NCI-H82 (cell line): ENCODE data around the gene ZFHX2.
"Not testable (repeated sequence)": the region's sequence is repeated elsewhere in the genome, so short reads cannot be mapped to it uniquely, and the experiment has no call there.

Experiments used
- DNase-seq: peaks from one replicate; lab custom pipeline; 2025; lab: John Stamatoyannopoulos, UW

ZFHX2 gene

GRCh38 chr14:23539248-23540140, 12.1 kb downstream of the ZFHX2 start:
- DNase-seq = peak; percentile 75

DNA sequence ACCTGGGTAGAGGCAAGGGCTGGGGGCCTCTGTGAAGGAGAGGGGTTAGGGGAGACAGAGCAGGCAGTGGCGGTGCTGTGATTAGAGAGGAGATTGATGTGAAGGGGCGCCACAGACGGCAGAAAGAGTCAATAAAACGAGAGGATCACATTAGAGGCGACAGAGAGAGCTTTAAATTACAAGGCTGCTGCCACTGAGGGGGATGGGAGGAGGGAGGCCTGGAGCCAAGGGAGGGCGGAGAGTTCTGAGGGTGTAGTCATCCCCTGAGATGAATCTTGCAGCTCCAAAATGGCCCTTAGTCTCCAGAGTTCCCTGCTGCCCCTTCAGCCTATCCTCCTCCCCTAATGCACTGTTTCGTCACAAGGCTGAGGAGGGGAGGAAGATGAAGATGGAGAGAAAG, 12.8 kb downstream of the ZFHX2 start:
- DNase-seq = peak; percentile 75

DNA sequence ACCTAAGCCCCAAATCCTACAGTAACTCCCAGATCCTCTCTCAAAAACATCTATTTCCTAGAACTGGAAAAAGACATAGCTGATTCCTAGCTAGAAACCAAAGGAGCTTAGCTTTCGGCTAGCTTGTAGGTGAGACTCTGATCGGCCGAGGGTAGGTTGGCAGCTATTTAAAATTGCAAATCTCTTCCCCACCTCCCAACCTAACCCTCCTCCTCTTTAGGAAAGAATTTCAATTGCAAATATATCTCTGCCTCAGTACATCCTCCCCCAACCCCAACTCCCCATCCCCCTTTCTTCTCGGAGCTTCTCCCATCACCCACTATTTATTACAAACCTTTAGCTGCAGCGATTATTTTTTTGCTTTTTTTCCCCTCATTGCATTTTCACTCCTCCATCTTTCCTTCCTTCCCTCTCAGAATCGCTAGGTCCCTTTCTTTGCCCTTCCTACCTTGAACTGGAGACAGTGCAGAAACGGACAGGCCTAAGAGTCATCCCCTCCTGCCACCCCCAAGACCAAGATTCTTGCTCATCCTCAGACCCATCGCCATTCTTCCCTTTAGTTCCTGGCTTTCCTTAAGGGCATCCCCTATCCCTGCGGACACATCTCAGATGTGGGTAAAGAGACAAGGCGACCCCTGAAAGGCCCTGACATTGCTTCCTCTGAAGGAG, 13.4 kb downstream of the ZFHX2 start:
- no peak for DNase-seq

DNA sequence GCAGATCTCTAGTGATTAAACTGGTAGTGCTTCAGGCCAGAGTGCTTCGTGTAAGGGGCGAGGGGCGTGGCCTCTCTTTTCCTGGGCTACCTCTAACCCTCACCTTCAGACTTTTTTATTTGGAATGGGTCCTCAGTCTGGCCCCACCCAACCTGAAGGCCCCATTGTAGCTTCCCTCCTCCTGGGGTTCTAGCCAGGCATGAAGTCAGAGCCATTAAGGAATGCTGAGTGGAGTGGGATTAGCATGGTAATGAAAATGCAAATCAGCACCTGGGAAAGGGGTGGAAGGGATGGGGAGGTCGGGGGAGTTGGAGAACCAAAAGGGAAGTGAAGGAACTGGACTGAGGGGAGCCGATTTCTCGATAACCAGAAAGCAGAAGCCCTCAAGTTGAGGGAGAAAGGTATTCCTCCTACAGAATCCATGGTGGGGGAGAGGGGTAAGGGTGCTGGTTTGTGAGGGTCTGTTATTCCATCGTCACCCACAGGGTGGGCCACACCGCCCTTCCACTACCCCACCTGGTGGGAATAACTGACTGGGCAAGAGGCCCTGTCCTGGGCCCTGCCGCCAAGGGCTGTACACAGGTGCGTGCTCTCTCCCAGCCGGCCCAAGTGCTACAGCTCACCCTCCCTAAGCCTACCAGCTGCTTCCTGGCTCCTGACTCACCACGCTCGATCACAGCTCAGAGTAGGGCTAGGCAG, 14.1 kb downstream of the ZFHX2 start:
- DNase-seq = peak; percentile 75

DNA sequence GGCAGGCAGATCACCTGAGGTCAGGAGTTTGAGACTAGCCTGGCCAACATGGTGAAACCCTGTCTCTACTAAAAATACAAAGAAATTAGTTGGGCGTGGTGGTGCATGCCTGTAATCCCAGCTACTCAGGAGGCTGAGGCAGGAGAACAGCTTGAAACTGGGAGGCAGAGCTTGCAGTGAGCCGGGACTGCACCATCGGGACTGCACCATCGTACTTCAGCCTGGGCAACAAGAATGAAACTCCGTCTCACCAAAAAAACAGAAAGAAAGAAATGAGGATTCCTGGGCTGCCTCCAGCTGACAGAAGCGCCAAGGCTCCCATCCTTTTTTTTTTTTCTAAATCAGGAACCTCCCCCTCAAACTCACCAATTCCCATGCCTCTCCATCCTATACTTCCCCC, 14.7 kb downstream of the ZFHX2 start:
- not testable (repeated sequence) for DNase-seq

GRCh38 chr14:23536494-23536893, 15.1 kb downstream of the ZFHX2 start:
- no peak for DNase-seq

DNA sequence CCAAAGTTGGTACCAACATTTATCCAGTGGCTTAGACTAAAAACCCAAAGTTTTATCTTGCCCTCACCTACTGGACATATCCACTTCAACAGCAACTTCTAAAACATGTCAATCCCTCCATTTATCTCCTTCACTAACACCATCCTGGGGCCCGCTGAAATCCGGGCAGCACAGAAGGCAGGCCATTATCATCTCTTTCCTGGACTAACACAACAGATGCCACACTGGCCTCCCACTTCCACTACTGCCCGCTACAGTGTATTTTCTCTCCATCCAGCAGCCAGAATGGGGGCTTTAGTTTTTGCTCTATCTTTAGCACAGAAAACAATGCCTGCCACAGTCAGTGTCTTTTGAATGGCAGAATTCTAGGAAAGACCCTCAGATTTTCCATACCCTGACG, 15.6 kb downstream of the ZFHX2 start:
- no peak for DNase-seq

DNA sequence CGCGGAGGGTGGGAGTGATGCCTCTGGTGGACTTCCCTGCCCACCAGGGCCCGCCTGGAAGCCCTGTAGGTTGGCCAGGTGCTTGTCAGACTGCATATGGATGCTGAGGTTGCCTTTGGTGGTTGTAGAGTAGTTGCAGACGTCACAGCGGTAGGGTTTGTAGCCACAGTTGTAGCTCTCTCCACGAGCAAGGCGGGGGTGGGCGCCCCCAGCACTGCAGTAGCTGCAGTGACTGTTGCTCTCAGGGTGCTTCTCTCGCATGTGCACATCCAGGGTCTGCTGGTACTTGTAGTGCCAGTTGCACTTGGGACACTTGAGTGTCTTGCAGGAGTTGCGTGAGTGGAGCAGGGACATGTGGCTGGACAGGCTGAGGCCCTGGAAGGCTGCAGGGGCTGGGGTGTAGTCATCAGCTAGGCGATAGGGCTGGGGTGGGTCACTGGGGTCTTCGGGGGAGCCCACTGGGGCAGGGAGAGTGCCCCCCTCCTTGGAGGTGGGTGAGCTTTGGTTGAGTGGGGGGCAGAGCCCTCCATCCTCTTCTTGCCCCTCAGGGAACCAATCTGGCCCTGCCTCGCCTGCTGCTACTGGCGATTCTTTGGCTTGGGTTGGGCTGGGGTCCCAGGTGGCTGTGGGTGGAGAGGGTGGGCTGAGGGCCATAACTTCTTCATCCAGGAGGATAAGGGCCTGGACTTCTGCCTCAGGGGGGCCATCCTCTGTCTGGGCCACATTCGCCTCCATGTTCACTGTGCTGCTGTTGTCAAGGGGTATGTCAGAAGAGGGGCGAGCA, 17.7 kb downstream of the ZFHX2 start:
- no peak for DNase-seq

DNA sequence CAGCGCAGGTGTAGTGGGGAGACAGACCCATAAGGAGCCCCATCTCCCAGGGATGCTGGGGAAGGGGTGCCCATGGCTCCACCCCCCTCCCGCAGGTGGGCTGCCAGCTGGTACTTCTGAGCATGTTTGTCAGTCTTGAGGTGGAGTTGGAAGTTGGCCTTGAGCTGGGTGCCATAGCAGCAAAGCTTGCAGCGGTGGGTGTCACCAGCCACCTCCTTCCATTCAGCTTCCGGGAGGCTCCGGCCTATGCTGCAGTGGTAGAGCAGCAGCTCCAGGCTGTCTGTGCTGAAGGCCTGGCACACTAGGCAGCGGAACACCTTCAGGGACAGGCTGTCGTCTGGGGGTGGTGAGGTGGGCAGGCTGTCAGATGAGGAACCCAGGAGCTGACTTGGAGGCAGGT, 18.9 kb downstream of the ZFHX2 start:
- no peak for DNase-seq

DNA sequence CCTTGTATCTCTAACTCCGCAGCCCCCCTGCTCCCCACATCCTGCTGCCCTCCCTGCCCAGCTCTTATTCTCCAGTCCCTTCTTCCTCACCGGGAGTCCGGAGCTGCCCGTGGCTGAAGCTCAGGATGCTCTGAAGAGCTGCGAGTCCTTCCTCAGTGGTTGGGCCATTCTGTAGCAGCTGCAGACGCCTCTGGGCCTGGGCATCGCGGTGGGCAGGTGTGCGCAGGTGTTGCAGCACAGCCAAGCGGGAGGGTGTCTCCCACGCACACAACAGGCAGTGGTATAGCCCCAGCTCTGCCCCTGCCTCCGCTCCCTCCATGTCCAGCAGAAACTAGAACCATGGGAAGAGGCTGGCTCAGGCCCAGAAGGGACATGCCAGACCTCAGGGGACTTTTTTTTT, 20.2 kb downstream of the ZFHX2 start:
- no peak for DNase-seq

DNA sequence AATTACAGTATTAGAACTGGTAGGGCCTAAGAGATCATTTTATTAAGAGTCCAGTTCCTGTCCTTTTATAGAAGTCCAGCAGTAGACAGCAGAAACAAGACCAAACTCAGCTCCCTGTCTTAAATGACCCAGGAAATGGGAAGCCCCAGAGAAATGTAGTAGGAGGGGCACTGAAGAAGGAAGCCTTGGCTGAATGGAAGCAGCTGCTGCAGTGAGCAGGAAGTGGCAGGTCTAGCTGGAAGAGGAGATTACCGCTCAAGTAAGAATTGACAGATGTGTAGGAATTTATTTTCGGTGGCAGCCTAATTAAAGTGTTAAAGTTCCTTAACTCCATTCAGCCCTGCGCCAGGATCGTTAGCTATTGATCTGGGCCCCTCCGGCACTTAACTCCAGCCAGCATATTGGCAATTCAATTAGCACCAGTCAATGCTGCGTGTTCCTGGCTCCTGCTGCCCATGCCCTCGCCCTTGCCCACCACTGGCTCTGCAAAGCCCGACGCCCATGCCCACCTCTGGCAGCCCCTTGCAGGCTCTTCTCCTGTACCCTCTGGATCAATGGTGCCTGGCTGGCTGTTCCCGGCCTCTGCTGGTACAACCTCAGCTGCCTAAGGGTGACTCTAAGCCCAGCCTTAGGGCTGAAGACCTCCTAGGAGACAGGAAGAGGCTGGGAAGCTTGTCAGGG, 21.1 kb downstream of the ZFHX2 start:
- DNase-seq = peak; percentile 81

DNA sequence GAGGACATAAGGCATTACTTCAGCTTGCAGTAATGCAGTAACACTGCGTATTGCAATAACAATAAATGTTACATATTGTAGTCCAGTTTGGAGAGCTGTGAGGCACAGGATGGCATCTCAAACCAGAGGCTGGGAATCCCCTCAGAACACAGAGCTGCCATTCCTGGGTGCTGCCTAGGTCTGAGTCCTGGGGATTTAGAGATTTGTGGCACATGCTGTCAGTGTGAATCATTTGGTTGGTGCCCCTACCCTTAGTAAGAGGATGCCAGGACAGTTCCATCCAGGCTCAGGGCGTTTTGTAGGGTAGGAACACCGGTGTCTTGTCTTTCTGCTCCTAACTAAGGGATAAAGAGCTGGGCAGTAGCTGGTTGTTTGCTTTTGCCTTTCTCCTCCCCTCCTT, 22.5 kb downstream of the ZFHX2 start:
- DNase-seq = no peak

DNA sequence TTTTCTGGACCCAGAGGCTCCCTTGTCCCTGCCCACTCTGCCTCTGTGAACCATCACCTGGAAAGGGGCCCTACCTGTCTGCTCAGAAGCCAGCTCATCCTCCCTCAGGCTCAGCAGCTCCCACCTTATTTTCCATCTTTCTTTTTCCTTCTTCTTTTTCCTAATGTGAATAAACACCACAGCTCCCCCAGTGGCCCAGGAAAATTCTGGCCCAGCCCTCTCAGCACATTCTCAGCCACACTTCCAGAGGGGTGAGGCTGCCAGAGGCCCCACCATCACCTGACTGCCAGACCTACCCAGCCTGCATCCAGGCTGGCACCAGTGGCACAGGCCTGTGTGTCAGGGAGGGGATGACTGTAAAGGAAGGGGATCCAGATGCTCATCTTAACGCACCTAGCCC, 23.0 kb downstream of the ZFHX2 start:
- peak; percentile 10 for DNase-seq

- DNase-seq = peak; percentile 18
These were observed 26.0 kb downstream of the ZFHX2 start for GRCh38 chr14:23525611-23526010.

DNA sequence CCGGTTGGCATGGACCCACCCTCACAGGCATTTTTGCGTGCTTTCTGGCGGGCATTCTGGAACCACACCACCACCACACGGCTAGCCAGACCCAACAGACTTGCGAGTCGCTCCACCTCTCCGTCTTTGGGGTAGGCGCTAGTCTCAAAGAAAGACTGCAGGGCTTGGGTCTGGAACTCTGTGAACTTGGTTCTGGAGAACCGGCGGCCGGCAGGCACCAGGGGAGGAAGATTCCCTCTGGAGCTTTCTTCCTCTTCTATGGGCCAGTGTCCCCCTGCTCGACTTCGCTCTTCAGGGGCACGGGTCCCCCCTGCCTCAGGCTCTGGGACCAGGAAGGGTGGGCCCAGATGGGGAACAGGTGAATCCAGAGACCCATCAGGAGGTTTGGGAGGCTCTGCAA, 26.6 kb downstream of the ZFHX2 start:
- no peak for DNase-seq

GRCh38 chr14:23523229-23524016, 28.1 kb downstream of the ZFHX2 start:
- no peak for DNase-seq

- no peak for DNase-seq
These were observed 28.8 kb downstream of the ZFHX2 start for GRCh38 chr14:23522643-23523198.

- DNase-seq = no peak
These were observed 29.6 kb downstream of the ZFHX2 start for GRCh38 chr14:23521785-23522640.

- no peak for DNase-seq
These were observed 30.5 kb downstream of the ZFHX2 start for GRCh38 chr14:23520899-23521533.
